Measurements from ENCODE around the gene UGDH. TPM values are rescaled to one million over a fixed set of nuclear protein-coding genes. Genes with fewer than 3 reads are reported as not detected.

UGDH gene
- total and polyA plus RNA-seq, 2 of the 13 experiments (the other 11 are each of a cell fraction or from before 2014, with no cell fraction given), result 99.0 to 384 TPM

DNA sequence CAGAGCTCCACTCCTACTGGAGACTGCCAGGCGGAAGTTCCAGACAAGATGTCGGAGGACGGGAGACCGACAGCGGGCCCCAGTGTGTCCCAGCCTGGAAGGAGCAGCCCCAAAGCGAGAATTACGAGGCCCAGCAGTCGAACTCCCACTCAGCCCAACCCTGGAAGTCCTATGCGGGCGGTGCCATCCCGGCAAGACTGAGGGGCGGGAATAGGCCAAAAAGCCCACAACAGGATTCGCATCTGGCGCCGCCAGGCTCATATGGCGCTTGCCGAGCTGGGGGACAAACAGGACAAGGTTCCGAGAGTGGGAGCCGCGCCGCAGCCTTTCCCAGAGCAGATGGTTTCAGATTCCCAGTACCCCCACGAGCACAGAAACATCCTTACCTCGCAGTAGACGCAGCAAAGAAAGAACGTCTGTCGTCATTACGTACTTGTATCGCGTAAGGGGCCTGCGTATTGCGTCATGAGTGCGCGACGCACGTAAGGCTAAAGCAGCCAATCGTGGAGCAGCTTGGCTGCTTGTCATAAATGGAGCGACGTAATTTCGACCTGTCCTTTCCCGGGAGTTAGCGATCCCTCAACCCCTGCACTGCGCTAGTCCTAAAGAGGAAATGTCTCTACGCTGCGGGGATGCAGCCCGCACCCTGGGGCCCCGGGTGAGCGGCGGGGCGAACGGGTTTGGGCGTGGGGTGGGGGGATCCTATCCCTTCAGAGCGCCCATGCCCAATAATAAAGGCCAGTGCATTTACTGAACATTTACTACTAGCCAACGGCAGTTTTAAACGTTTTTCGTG is 68.5 kb downstream of the UGDH start, which contains the start of the genes LIAS and RPL9 (continued):
- TF ChIP-seq, protein P1, sequence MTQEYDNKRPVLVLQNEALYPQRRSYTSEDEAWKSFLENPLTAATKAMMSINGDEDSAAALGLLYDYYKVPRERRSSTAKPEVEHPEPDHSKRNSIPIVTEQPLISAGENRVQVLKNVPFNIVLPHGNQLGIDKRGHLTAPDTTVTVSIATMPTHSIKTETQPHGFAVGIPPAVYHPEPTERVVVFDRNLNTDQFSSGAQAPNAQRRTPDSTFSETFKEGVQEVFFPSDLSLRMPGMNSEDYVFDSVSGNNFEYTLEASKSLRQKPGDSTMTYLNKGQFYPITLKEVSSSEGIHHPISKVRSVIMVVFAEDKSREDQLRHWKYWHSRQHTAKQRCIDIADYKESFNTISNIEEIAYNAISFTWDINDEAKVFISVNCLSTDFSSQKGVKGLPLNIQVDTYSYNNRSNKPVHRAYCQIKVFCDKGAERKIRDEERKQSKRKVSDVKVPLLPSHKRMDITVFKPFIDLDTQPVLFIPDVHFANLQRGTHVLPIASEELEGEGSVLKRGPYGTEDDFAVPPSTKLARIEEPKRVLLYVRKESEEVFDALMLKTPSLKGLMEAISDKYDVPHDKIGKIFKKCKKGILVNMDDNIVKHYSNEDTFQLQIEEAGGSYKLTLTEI (CRISPR knock-in tag; conservative IDR thresholded peaks at IDR 0.05), result no peak
- no peak for TF ChIP-seq HNRNPK (IDR thresholded peaks at IDR 0.05; ENCODE audit: low read depth, low read length, poor library complexity, severe bottlenecking)
- TF ChIP-seq HMG20A (CRISPR knock-in tag; IDR thresholded peaks at IDR 0.05; ENCODE audit: borderline replicate concordance), result no peak
- no peak for TF ChIP-seq SRY (CRISPR knock-in tag; IDR thresholded peaks at IDR 0.05)
- peak; percentile 89; the same call in 1 of the 2 replicates for TF ChIP-seq NFKB2 (CRISPR knock-in tag; IDR thresholded peaks at IDR 0.05; ENCODE audit: borderline replicate concordance)
- peak; percentile 63 for TF ChIP-seq ZNF317 (CRISPR knock-in tag; IDR thresholded peaks at IDR 0.05)
- TF ChIP-seq, protein P2, sequence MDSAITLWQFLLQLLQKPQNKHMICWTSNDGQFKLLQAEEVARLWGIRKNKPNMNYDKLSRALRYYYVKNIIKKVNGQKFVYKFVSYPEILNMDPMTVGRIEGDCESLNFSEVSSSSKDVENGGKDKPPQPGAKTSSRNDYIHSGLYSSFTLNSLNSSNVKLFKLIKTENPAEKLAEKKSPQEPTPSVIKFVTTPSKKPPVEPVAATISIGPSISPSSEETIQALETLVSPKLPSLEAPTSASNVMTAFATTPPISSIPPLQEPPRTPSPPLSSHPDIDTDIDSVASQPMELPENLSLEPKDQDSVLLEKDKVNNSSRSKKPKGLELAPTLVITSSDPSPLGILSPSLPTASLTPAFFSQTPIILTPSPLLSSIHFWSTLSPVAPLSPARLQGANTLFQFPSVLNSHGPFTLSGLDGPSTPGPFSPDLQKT (CRISPR knock-in tag; IDR thresholded peaks at IDR 0.05; ENCODE audit: borderline replicate concordance), result no peak
- no peak for TF ChIP-seq ZNF678 (CRISPR knock-in tag; IDR thresholded peaks at IDR 0.05)
- no peak for TF ChIP-seq CHD2 (IDR thresholded peaks at IDR 0.05; ENCODE audit: low read depth, low read length)
- TF ChIP-seq, protein P3, sequence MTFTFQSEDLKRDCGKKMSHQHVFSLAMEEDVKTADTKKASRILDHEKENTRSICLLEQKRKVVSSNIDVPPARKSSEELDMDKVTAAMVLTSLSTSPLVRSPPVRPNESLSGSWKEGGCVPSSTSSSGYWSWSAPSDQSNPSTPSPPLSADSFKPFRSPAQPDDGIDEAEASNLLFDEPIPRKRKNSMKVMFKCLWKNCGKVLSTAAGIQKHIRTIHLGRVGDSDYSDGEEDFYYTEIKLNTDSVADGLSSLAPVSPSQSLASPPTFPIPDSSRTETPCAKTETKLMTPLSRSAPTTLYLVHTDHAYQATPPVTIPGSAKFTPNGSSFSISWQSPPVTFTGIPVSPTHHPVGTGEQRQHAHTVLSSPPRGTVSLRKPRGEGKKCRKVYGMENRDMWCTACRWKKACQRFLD (CRISPR knock-in tag; IDR thresholded peaks at IDR 0.05; ENCODE audit: borderline replicate concordance), result peak; percentile 80; the same call in 1 of the 2 replicates
- TF ChIP-seq XBP1 (CRISPR knock-in tag; IDR thresholded peaks at IDR 0.05), result peak; percentile 19; the same call in 1 of the 2 replicates
- 0 out of 2 replicates have a peak, but pooled peaks have one; percentile 33 for TF ChIP-seq ZNF878 (CRISPR knock-in tag; IDR thresholded peaks at IDR 0.05)
- TF ChIP-seq ZNF383 (CRISPR knock-in tag; IDR thresholded peaks at IDR 0.05; ENCODE audit: borderline replicate concordance), result no peak
- TF ChIP-seq ZNF839 (CRISPR knock-in tag; IDR thresholded peaks at IDR 0.05; ENCODE audit: borderline replicate concordance), result no peak
- TF ChIP-seq, protein P4, sequence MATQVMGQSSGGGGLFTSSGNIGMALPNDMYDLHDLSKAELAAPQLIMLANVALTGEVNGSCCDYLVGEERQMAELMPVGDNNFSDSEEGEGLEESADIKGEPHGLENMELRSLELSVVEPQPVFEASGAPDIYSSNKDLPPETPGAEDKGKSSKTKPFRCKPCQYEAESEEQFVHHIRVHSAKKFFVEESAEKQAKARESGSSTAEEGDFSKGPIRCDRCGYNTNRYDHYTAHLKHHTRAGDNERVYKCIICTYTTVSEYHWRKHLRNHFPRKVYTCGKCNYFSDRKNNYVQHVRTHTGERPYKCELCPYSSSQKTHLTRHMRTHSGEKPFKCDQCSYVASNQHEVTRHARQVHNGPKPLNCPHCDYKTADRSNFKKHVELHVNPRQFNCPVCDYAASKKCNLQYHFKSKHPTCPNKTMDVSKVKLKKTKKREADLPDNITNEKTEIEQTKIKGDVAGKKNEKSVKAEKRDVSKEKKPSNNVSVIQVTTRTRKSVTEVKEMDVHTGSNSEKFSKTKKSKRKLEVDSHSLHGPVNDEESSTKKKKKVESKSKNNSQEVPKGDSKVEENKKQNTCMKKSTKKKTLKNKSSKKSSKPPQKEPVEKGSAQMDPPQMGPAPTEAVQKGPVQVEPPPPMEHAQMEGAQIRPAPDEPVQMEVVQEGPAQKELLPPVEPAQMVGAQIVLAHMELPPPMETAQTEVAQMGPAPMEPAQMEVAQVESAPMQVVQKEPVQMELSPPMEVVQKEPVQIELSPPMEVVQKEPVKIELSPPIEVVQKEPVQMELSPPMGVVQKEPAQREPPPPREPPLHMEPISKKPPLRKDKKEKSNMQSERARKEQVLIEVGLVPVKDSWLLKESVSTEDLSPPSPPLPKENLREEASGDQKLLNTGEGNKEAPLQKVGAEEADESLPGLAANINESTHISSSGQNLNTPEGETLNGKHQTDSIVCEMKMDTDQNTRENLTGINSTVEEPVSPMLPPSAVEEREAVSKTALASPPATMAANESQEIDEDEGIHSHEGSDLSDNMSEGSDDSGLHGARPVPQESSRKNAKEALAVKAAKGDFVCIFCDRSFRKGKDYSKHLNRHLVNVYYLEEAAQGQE (IDR thresholded peaks at IDR 0.05; ENCODE audit: borderline replicate concordance in 1 of 2, low read depth in 1 of 2, low read length in 2 of 2), result peak in 1 of 2 experiments; percentile 50; a peak in 1 of 4 replicates
- TF ChIP-seq ZNF10 (CRISPR knock-in tag; IDR thresholded peaks at IDR 0.05; ENCODE audit: borderline replicate concordance, low read depth), result no peak
- TF ChIP-seq GABPA (IDR thresholded peaks at IDR 0.05; ENCODE audit: low read depth, low read length), result no peak
- TF ChIP-seq GABPA (CRISPR knock-in tag; IDR thresholded peaks at IDR 0.05; ENCODE audit: low read depth), result peak; percentile 57; the same call in 1 of the 2 replicates
- no peak for TF ChIP-seq HHEX (CRISPR knock-in tag; IDR thresholded peaks at IDR 0.05)
- TF ChIP-seq, protein P5, sequence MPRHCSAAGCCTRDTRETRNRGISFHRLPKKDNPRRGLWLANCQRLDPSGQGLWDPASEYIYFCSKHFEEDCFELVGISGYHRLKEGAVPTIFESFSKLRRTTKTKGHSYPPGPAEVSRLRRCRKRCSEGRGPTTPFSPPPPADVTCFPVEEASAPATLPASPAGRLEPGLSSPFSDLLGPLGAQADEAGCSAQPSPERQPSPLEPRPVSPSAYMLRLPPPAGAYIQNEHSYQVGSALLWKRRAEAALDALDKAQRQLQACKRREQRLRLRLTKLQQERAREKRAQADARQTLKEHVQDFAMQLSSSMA (CRISPR knock-in tag; IDR thresholded peaks at IDR 0.05), result peak; percentile 32; the same call in 1 of the 2 replicates
- TF ChIP-seq THAP11 (CRISPR knock-in tag; IDR thresholded peaks at IDR 0.05), result peak; percentile 95
